AG04449 (cell line): Measurements from ENCODE around the gene TPD52L2.

Experiments
- CTCF ChIA-PET: fragments of 350-600 bp; formaldehyde crosslinking; extraction: SDS; loops from one replicate; lab custom pipeline; 2021; ENCODE audit warnings: antibody characterized with exemption; lab: Yijun Ruan, JAX
- POLR2A ChIA-PET: fragments of 400-600, 350-600 bp; formaldehyde crosslinking; extraction: SDS; loops from one replicate; lab custom pipeline; 2020; ENCODE audit warnings: antibody characterized with exemption, inconsistent platforms; lab: Yijun Ruan, JAX
- DNase-seq: peaks from one replicate; pipeline ENCODE4 v3.0.0-alpha.2; 2010; ENCODE audit warnings: low read depth, low spot score
- H3K4me3 ChIP-seq: 2 replicates; pipeline ENCODE4 v1.5.1; 2011; ENCODE audit warnings: low read depth, mild to moderate bottlenecking, control low read depth, low read length
- TF ChIP-seq, protein P1 (sequence below): IDR thresholded peaks from one replicate; pipeline ENCODE4 v1.5.1; 2011; ENCODE audit warnings: mild to moderate bottlenecking, moderate library complexity, low read length, control low read depth, inconsistent platforms; ENCODE audit not compliant: insufficient read depth; ENCODE audit errors: missing control alignments

The TPD52L2 gene

DNA sequence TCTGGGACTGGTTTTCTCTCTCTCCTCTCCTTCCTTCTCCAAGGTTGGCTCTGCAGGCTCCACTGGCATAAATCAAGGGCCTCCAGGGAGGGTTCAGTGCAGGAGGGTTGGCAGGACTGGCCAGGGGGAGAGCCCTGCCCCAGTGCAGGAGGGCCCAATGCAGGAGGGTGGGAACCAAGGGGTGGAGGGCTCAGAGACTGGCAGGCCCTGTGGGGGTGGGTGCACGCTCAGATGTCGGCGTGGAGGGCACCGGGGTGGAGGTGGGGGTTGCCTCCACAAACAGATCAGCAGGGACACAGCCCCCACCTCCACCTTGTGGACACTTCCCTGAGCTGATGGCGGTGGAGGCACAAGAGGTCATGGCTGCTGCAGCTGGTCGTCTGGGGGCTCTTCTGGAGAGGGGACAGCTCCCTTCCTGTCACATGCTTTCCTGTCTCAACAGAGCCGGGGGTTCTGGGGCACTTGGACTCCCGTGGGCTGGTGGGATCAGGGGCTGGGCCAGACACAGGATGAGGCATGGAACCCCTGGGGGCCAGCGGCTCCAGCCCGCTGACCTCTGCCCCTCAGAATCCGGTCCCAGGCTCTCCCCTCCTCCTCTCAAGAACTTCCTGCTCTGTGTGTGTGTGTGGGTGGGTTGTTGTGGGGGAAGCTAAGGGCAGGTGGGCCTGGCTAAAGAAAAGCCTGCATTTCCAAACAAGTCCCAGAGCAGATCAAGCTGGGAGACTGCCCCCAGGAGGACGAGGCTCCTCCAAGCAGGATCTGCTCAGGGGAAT, 6.5 kb upstream of the TPD52L2 start:
- no peak overlapping the region for H3K4me3 ChIP-seq
- TF ChIP-seq, protein P1, sequence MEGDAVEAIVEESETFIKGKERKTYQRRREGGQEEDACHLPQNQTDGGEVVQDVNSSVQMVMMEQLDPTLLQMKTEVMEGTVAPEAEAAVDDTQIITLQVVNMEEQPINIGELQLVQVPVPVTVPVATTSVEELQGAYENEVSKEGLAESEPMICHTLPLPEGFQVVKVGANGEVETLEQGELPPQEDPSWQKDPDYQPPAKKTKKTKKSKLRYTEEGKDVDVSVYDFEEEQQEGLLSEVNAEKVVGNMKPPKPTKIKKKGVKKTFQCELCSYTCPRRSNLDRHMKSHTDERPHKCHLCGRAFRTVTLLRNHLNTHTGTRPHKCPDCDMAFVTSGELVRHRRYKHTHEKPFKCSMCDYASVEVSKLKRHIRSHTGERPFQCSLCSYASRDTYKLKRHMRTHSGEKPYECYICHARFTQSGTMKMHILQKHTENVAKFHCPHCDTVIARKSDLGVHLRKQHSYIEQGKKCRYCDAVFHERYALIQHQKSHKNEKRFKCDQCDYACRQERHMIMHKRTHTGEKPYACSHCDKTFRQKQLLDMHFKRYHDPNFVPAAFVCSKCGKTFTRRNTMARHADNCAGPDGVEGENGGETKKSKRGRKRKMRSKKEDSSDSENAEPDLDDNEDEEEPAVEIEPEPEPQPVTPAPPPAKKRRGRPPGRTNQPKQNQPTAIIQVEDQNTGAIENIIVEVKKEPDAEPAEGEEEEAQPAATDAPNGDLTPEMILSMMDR: peak; percentile 39
- CTCF ChIA-PET: interaction anchor here (1.0 to 2.8 kb wide), 4 partner anchors 11 to 321 kb away, joined by 3 to 10 read pairs (median 5); partner anchors contain the start of gene PTK6
- POLR2A ChIA-PET: no interaction called here
- no peak for DNase-seq

DNA sequence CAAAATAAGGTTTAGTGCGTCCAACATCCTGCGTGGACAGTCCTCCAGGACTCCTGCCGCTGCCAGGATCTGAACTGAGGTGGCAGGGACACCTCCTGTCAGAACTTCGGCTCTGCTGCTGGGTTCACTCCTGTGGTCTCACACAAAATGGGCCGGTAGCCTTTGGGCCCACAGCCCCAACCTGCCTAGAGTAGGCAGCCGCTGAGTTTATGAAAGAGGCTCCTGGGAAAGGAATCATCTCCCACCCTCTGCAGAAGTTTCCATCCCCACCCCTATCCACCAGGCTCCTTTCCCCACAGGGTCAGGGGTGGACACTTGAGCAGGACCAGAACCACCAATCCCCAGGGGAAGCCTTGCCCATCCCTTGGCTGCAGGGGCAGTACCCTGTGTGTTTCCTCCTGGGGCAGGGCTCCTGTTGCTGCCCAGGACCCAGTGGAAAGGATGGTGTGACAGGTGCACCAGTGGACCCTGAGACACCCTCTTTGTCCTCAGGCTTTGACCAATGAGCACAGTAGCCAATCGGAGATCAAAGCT, 5.8 kb upstream of the TPD52L2 start:
- POLR2A ChIA-PET: no interaction called here

DNA sequence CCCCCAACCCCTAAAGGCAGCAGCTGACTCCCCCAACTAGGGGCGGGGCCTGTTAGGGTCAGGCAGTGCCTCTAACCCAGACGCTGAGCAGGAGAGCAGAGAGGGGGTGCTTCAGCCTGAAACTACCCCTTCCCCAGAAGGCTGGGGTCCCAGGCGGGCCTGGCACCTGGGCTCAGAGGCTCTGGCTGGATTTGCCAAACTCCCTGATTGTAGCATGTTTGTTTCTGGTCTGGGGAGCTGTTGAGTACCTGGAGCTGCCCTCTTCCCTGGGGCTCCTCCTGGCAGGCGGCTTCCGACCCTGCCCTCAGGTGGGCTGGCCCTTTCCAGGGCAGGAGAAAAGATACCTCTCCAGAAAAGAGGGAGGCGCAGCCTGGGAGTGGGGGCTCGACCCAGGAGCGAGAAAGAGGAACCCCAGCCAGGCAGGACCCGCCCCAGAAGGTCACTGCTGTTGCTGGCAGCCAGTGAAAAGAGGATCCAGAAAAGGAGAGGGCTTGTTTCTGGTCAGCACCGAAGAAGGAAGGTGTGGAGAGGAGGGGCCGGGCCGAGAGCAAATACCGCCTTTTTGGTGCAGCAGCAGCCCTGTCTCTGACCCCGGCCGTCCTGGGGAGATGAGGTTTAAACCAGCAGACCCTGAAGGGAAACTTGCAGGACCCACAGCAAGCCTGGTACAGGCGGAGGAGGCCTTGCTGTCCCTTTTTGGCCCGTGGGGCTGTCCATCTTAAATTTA, 4.6 kb upstream of the TPD52L2 start:
- TF ChIP-seq, protein P1: no peak
- no peak for DNase-seq
- ChIA-PET POLR2A (no interaction called here), CTCF (no interaction called here)
- H3K4me3 ChIP-seq: no peak overlapping the region

More for the DNA sequence above, 5.8 kb upstream of the TPD52L2 start:
- CTCF ChIA-PET: interaction anchor here (1.0 to 2.8 kb wide), 3 partner anchors 73 to 322 kb away, joined by 4 to 10 read pairs (median 6); partner anchors contain the start of gene PTK6
- TF ChIP-seq, protein P1: no peak
- no peak for DNase-seq
- no peak overlapping the region for H3K4me3 ChIP-seq

DNA sequence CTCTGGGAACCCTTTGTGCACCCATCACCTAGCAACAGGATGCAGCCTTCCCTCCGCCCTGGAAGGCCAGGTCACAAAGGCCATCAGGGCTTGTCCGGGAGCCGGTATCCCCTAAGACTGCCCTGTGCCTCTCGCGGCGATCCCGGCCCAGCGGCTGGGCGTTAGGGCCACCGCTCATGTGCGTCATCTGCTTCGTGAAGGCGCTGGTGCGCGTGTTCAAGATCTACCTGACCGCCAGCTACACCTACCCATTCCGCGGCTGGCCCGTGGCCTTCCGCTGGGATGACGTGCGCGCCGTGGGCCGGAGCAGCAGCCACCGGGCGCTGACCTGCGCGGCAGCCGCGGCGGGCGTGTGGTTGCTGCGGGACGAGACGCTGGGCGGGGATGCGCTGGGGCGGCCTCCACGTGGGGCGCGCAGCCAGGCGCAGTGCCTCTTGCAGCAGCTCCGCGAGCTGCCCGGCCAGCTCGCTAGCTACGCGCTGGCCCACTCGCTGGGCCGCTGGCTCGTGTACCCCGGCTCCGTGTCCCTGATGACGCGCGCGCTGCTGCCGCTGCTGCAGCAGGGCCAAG, 3.6 kb upstream of the TPD52L2 start, which contains the start of gene ABHD16B:
ABHD16B (plus strand) TSS at position 134 of the 570 bp plus-strand sequence; CDS start at position 177, 43 bp downstream.
- DNase-seq: no peak
- no peak within 1 kb of the TSS for H3K4me3 ChIP-seq
- TF ChIP-seq, protein P1: no peak
- POLR2A ChIA-PET: no interaction called here
- CTCF ChIA-PET: no interaction called here

DNA sequence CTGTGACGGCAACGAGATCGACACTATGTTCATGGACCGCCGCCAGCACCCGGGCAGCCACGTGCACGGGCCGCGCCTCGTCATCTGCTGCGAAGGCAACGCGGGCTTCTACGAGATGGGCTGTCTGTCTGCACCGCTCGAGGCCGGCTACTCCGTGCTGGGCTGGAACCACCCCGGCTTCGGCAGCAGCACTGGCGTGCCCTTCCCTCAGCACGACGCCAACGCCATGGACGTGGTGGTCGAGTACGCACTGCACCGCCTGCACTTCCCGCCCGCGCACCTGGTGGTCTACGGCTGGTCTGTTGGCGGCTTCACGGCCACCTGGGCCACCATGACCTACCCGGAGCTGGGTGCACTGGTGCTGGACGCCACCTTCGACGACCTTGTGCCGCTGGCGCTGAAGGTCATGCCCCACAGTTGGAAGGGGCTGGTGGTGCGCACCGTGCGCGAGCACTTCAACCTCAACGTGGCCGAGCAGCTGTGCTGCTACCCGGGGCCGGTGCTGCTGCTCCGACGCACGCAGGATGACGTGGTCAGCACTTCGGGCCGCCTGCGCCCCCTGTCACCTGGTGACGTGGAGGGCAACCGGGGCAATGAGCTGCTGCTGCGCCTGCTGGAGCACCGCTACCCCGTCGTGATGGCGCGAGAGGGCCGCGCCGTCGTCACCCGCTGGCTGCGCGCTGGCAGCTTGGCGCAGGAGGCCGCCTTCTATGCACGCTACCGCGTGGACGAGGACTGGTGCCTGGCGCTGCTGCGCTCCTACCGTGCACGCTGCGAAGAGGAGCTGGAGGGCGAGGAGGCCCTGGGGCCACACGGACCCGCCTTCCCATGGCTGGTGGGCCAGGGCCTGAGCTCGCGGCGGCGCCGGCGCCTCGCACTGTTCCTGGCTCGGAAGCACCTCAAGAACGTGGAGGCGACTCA, 2.8 kb upstream of the TPD52L2 start:
- no peak overlapping the region for H3K4me3 ChIP-seq
- TF ChIP-seq, protein P1: no peak
- ChIA-PET CTCF (interaction anchor here (3.6 to 5.1 kb wide), 2 partner anchors 76 to 325 kb away, joined by 23 to 47 read pairs; partner anchors contain the start of gene PTK6), POLR2A (no interaction called here)
- no peak for DNase-seq
